GM12878 (cell line): ENCODE results near the gene PALLD. TPM values are rescaled to one million over a fixed set of nuclear protein-coding genes. Genes with fewer than 3 reads are reported as not detected.

Experiments used
- ATAC-seq: fragments of 200-7000 bp; cut with Tn5 transposase; 3 replicates; pipeline ENCODE4 v1.9.1; 2020; ENCODE audit warnings: mild to moderate bottlenecking, moderate library complexity
- BruUV-seq: library from RNA; stranded (reverse); fragments of 400-500 nt; replicated peaks from 2 replicates; lab custom pipeline; 2021; lab: Mats Ljungman, UMichigan
- CTCF ChIA-PET: fragments of 300-600 bp; sonication (Branson Sonifier 250); formaldehyde crosslinking; extraction: SDS; loops from one replicate; lab custom pipeline; 2021; ENCODE audit warnings: inconsistent platforms; lab: Yijun Ruan, JAX
- POLR2A ChIA-PET: fragments of 350-600 bp; formaldehyde crosslinking; extraction: SDS; loops from one replicate; lab custom pipeline; 2021; ENCODE audit warnings: inconsistent platforms; lab: Charles Lee
- RAD21 ChIA-PET: fragments of 300-600 bp; sonication (Branson Sonifier 250); formaldehyde crosslinking; loops from one replicate; lab custom pipeline; 2023; ENCODE audit warnings: antibody characterized with exemption; ENCODE audit not compliant: unreplicated experiment; lab: Charles Lee
- SMC1A ChIA-PET: fragments of 300-600 bp; sonication (Branson Sonifier 250); formaldehyde crosslinking; loops from one replicate; lab custom pipeline; 2023; ENCODE audit not compliant: unreplicated experiment, uncharacterized antibody; lab: Charles Lee
- DNase-seq: peaks from one replicate; pipeline ENCODE4 v3.0.0-alpha.2; 2011; ENCODE audit warnings: low read depth, low spot score
- FAIRE-seq: peaks from 3 replicates; lab custom pipeline; 2011; peaks lifted over from hg19 to GRCh38; lab: Jason Lieb, UNC
- H2AFZ ChIP-seq: 2 replicates; pipeline ENCODE4 v1.6.0; 2011; ENCODE audit warnings: low read depth, low read length, control low read depth; ENCODE audit not compliant: control insufficient read depth
- H3K27ac ChIP-seq: 2 replicates; pipeline ENCODE4 v1.5.1; 2011; ENCODE audit warnings: control low read depth; ENCODE audit not compliant: control insufficient read depth, insufficient read depth
- H3K27me3 ChIP-seq, 2 experiments: replicated peaks in 1 of 2; 2 replicates each; pipeline versions ENCODE4 v1.6.0 to v1.6.1; 2011; ENCODE audit warnings: low read length in 1 of 2; ENCODE audit not compliant: control insufficient read depth in 2 of 2, insufficient read depth in 2 of 2
- H3K36me3 ChIP-seq, 2 experiments: 2 replicates each; pipeline ENCODE4 v1.5.1; 2011; ENCODE audit warnings: low read length in 1 of 2; ENCODE audit not compliant: control insufficient read depth in 2 of 2, insufficient read depth in 2 of 2
- H3K4me1 ChIP-seq: 2 replicates; pipeline ENCODE4 v1.6.1; 2011; ENCODE audit warnings: mild to moderate bottlenecking, low read length, moderate library complexity, mixed read lengths; ENCODE audit not compliant: control insufficient read depth, insufficient read depth
- H3K4me2 ChIP-seq: 2 replicates; pipeline ENCODE4 v1.6.0; 2011; ENCODE audit warnings: control low read depth; ENCODE audit not compliant: control insufficient read depth, insufficient read depth
- H3K4me3 ChIP-seq: fragments of 200-600 bp; sonication (generic); 2 replicates; pipeline ENCODE4 v1.5.1; 2016
- H3K79me2 ChIP-seq: 2 replicates; pipeline ENCODE4 v1.6.0; 2011; ENCODE audit warnings: low read length; ENCODE audit not compliant: control insufficient read depth, insufficient read depth
- H3K9ac ChIP-seq: 2 replicates; pipeline ENCODE4 v1.8.0; 2011; ENCODE audit warnings: low read length, control low read depth, mixed read lengths; ENCODE audit not compliant: control insufficient read depth, insufficient read depth
- H3K9me3 ChIP-seq: replicated peaks from 3 replicates; pipeline ENCODE4 v1.5.1; 2011; ENCODE audit warnings: mild to moderate bottlenecking, low read length; ENCODE audit not compliant: control insufficient read depth, insufficient read depth
- H4K20me1 ChIP-seq: 2 replicates; pipeline ENCODE4 v1.6.0; 2011; ENCODE audit not compliant: control insufficient read depth, insufficient read depth
- CBX3 ChIP-seq: fragments of 200-600 bp; sonication (generic); IDR thresholded peaks from 2 replicates; pipeline ENCODE4 v1.6.1; 2016; ENCODE audit warnings: low read depth, borderline replicate concordance
- E2F8 ChIP-seq: fragments of 450-650 bp; IDR thresholded peaks from 2 replicates; pipeline ENCODE4 v1.6.1; 2018; ENCODE audit warnings: mild to moderate bottlenecking, low read depth, moderate library complexity; ENCODE audit not compliant: partially characterized antibody
- E4F1 ChIP-seq: fragments of 450-650 bp; IDR thresholded peaks from 2 replicates; pipeline ENCODE4 v1.6.1; 2018; ENCODE audit warnings: borderline replicate concordance, mild to moderate bottlenecking; ENCODE audit not compliant: partially characterized antibody
- FOS ChIP-seq: IDR thresholded peaks from 3 replicates; pipeline ENCODE4 v1.6.1; 2011; ENCODE audit warnings: borderline replicate concordance; ENCODE audit not compliant: insufficient read length; ENCODE audit errors: extremely low read depth
- GATAD2B ChIP-seq: fragments of 450-650 bp; conservative IDR thresholded peaks from 2 replicates; pipeline ENCODE4 v1.6.1; 2017; ENCODE audit warnings: low read depth, mild to moderate bottlenecking, moderate library complexity
- JUND ChIP-seq: IDR thresholded peaks from 2 replicates; pipeline ENCODE4 v1.6.1; 2012; ENCODE audit warnings: low read depth, mild to moderate bottlenecking, low read length, improper control_type of control experiment, moderate library complexity
- KAT2A ChIP-seq: conservative IDR thresholded peaks from 2 replicates; pipeline ENCODE4 v1.6.1; 2011; ENCODE audit warnings: low read depth, low read length; ENCODE audit not compliant: control insufficient read depth
- MAX ChIP-seq: IDR thresholded peaks from 2 replicates; pipeline ENCODE4 v1.6.1; 2012; ENCODE audit warnings: low read depth, low read length, improper control_type of control experiment
- NFXL1 ChIP-seq: fragments of 450-650 bp; IDR thresholded peaks from 2 replicates; pipeline ENCODE4 v1.6.1; 2017; ENCODE audit warnings: antibody characterized with exemption, mild to moderate bottlenecking, borderline replicate concordance
- POLR2A ChIP-seq: IDR thresholded peaks from 2 replicates; pipeline ENCODE4 v1.6.1; 2011; ENCODE audit warnings: low read depth, mild to moderate bottlenecking, low read length
- POU2F2 ChIP-seq: IDR thresholded peaks from 3 replicates; pipeline ENCODE4 v1.6.1; 2011; ENCODE audit warnings: low read depth, mild to moderate bottlenecking, low read length, borderline replicate concordance
- RB1 ChIP-seq: fragments of 450-650 bp; formaldehyde crosslinking; IDR thresholded peaks from 2 replicates; pipeline ENCODE4 v1.6.1; 2017; ENCODE audit warnings: mild to moderate bottlenecking, borderline replicate concordance
- SMARCA5 ChIP-seq: fragments of 450-650 bp; IDR thresholded peaks from 2 replicates; pipeline ENCODE4 v1.6.1; 2017; ENCODE audit warnings: mild to moderate bottlenecking
- ZNF207 ChIP-seq: fragments of 450-650 bp; IDR thresholded peaks from 2 replicates; pipeline ENCODE4 v1.6.1; 2014; ENCODE audit warnings: antibody characterized with exemption, mild to moderate bottlenecking, borderline replicate concordance
- WGBS: methylation state at CpG from one replicate; pipeline ENCODE4 v1.1.6; 2016; ENCODE audit warnings: low lambda C conversion rate; ENCODE audit not compliant: insufficient replicate concordance, insufficient coverage; ENCODE audit errors: missing lambda C conversion rate; 5-methylcytosine and 5-hydroxymethylcytosine counted together
- in situ Hi-C: fragments of 300-500 bp; cut with MboI; formaldehyde crosslinking; loops from 9 replicates; pipeline ENCODE4 v1.14.3; 2018; ENCODE audit warnings: mixed read lengths
- intact Hi-C: fragments of 100-400 bp; cut with micrococcal nuclease; formaldehyde crosslinking; loops from one replicate; pipeline ENCODE4 v1.14.2; 2022; ENCODE audit not compliant: unreplicated experiment
- polyA plus RNA-seq, 11 experiments: library from polyadenylated mRNA; depleted of rRNA in 4 of 11; unstranded in 6 of 11; stranded (reverse) in 5 of 11; fragments of >200 nt; fragmentation: Nextera tagmentation in 4 of 11; fragmentation: Illumina TruSeq in 1 of 11; extraction: Ambion mirVana in 4 of 11; extraction: Trizol in 1 of 11; gene quantifications; 1 replicate in 1 of 11; 2 replicates in 10 of 11; pipeline versions ENCODE4 v1.2.1 to v1.2.3, GENCODE V29; 2011 to 2016; ENCODE audit warnings: inconsistent platforms in 2 of 11, missing spikeins in 2 of 11, low read depth in 1 of 11
- total RNA-seq, 4 experiments: library from RNA; depleted of rRNA in 3 of 4; stranded (reverse); fragments of >200 nt in 3 of 4; fragmentation: Illumina TruSeq in 1 of 4; extraction: Trizol in 1 of 4; gene quantifications; 2 replicates each; pipeline versions ENCODE4 v1.2.1 to v1.2.3, GENCODE V29; 2013 to 2021
- TF ChIP-seq, protein P1 (sequence below): fragments of 450-650 bp; IDR thresholded peaks from 2 replicates; pipeline ENCODE4 v1.6.1; 2017; ENCODE audit warnings: mild to moderate bottlenecking

The PALLD gene
- total and polyA plus RNA-seq, 10 of the 15 experiments (the other 5 are each of a cell fraction or from before 2014, with no cell fraction given), result 1.0 to 7.7 (median 1.7) TPM

GRCh38 chr4:168803732-168804131 is 306.9 kb downstream of the PALLD start:
- SMC1A ChIA-PET, result interaction anchor here (1.0 to 1.1 kb wide), 2 partner anchors 27 to 68 kb away, joined by 3 read pairs; no protein-coding TSS in a partner anchor
- H3K4me3 ChIP-seq, result no peak overlapping the region
- H3K9me3 ChIP-seq, result no peaks in the 10 kb centered on the region
- no peak overlapping the region for H3K9ac ChIP-seq
- POLR2A ChIA-PET, result no interaction called here
- RAD21 ChIA-PET, result no interaction called here
- BruUV-seq, result no TSS peak
- 72% methylated on average over 4 of the region's 4 CpGs for WGBS
- TF ChIP-seq ZNF207, result no peak
- no peak for TF ChIP-seq E4F1
- TF ChIP-seq POLR2A, result no peak
- TF ChIP-seq, protein P1, sequence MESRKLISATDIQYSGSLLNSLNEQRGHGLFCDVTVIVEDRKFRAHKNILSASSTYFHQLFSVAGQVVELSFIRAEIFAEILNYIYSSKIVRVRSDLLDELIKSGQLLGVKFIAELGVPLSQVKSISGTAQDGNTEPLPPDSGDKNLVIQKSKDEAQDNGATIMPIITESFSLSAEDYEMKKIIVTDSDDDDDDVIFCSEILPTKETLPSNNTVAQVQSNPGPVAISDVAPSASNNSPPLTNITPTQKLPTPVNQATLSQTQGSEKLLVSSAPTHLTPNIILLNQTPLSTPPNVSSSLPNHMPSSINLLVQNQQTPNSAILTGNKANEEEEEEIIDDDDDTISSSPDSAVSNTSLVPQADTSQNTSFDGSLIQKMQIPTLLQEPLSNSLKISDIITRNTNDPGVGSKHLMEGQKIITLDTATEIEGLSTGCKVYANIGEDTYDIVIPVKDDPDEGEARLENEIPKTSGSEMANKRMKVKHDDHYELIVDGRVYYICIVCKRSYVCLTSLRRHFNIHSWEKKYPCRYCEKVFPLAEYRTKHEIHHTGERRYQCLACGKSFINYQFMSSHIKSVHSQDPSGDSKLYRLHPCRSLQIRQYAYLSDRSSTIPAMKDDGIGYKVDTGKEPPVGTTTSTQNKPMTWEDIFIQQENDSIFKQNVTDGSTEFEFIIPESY, result no peak
- no peak for TF ChIP-seq NFXL1
- TF ChIP-seq CBX3, result no peak
- TF ChIP-seq POU2F2, result no peak
- TF ChIP-seq FOS, result no peak
- no peak for TF ChIP-seq MAX
- no peak for TF ChIP-seq KAT2A
- no peak for TF ChIP-seq GATAD2B
- no peak for TF ChIP-seq SMARCA5
- TF ChIP-seq E2F8, result no peak
- no peak for TF ChIP-seq JUND
- TF ChIP-seq RB1, result no peak
- H3K27ac ChIP-seq, result no peak overlapping the region
- H2AFZ ChIP-seq, result no peak overlapping the region
- H3K4me2 ChIP-seq, result no peak overlapping the region
- no peaks in the 10 kb centered on the region for H3K4me1 ChIP-seq
- in situ Hi-C loops, result no loop called here
- no peaks in the 10 kb centered on the region for H3K27me3 ChIP-seq
- intact Hi-C loops, result no loop called here
- no peak for DNase-seq
- peak; percentile 24; the same call in 1 of the 3 replicates for ATAC-seq
- H3K79me2 ChIP-seq, result no peaks in the 10 kb centered on the region
- H3K36me3 ChIP-seq, result no peaks in the 10 kb centered on the region
- no peak for FAIRE-seq
- H4K20me1 ChIP-seq, result no peaks in the 10 kb centered on the region
- CTCF ChIA-PET, result no interaction called here
